CD4-positive, alpha-beta T cell treated with Interleukin-1 beta for 1 hour (primary cell): ENCODE data around the gene KRTAP10-8.
A peak's percentile ranks its signal among the peaks of the same experiment; 100 is the strongest.
"Not testable (repeated sequence)": the region's sequence is repeated elsewhere in the genome, so short reads cannot be mapped to it uniquely, and the experiment has no call there.

Experiments
- DNase-seq, 2 donors: peaks; one replicate each; pipeline ENCODE4 v3.0.0-alpha.2; 2020 to 2022

KRTAP10-8 gene

DNA sequence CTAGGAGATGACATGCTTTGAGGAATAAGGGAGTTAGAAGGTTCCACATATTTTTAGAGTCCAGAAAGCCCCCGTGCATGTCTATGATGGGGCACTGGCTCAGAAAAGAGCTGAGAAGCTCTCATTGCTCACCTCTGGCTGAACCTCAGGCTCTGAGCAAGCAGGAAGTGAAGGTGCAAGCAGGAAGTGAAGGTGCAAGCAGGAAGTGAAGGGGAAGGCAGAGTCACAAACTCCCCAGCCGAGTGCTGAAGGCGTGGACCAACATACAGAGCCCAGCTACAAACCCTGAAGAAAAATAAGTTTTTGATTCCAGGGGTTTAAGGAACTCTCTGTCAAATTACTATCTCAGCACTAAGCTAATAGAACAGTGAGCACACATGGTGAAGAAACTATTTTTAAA, 7.0 kb downstream of the KRTAP10-8 start:
- DNase-seq = peak; percentile 72 to 73

DNA sequence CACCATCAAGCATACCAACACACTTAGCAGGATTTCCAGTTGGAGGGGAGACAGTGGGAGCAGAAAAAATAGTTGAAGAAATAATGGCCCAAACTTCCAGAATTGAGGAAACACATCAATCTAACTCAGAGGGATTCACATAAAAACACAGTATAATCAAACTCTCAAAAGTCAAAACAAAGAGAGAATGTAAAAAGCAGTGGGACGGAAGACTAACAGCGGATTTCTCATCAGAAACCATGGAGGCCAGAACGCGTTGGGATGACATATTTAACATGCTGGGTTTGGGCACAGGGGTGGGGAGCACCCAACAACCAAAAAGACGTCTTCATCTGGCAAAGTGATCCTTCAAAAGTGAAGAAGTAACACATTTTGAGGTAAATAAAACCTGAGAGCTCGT, 8.0 kb downstream of the KRTAP10-8 start:
- no peak for DNase-seq

DNA sequence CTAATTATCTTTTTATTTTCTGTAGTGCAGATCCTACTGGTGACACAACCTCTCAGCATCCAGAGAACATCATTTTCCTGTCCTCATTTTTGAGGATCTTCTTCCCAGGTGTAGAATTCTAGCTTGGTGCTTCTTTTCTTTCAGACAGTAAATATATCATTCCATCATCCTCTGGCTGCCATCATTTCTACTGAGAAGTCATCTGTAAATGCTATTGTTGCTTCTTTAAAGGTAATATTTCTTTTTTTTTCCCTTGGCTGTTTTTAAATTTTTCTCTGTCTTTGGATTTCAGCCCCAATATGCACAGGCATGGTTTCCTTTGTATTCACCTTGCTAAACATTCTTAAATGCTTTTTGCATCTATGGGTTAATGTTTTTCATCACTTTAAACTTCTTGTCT, 11.7 kb downstream of the KRTAP10-8 start:
- DNase-seq = no peak

DNA sequence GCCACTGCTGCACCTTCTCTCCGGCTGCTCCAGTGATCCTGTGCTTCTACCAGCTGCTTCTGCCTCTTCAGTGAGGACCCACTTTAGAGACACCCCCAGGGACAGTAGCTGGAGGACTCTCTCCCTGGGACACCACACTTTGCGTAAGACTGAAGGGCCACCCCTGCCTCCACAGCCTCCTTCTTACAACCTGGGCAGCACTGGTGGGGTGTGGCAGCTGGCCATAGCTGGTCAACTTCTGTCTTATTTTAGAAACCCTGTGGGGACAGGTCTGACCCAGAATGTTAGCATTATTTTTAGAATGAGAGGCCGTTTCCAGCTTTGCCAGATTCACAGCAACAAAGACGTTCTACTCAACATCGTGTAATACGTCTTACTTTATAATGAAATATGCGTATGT, 13.9 kb downstream of the KRTAP10-8 start:
- no peak for DNase-seq

DNA sequence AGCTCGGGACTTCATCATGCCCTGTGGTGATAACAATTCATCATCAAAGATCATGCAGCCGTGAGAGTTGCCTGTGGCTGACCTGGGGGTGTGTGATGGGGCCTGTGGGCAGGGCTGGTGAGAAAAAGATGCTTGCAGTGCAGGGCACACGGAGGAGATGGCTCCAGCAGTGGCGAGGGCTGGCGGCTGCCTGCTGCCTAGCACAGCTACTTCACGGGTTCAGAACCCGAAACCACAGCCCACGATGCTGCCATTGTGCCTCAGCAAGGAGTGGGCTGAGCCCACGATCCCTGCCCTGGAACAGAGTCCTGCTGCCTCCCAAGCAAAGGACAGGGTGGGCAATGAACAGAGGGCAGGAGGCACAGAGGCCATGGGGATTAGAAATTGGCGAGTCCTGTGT, 14.4 kb downstream of the KRTAP10-8 start:
- DNase-seq = peak; percentile 38 to 52

DNA sequence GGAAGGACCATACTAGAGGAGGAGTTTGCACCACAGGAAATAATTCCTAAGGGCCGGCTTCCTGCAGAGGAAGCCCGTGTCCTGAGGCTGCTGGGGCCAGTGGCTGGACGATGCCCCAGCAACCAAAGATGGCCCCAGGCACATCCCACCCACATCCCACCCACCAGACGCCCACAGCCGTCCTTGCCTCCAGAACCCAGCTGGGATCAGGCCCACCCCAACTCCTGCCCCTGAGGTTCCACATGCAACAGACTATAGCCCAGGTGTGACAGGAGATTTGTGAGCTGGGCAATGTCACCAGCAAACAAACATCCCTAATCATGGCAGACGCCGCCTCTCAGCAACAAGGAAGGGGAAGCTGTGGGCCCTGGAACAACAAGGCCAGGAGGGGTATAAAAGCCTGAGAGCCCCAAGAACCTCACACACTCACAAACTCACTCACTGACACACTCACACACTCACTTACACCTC, 14.8 kb downstream of the KRTAP10-8 start, which contains the start of gene KRTAP10-9:
TSS of gene KRTAP10-9 (plus strand) at position 421 of the 471 bp plus-strand sequence. CDS start 79 bp downstream, outside the sequence.
- DNase-seq = no peak

DNA sequence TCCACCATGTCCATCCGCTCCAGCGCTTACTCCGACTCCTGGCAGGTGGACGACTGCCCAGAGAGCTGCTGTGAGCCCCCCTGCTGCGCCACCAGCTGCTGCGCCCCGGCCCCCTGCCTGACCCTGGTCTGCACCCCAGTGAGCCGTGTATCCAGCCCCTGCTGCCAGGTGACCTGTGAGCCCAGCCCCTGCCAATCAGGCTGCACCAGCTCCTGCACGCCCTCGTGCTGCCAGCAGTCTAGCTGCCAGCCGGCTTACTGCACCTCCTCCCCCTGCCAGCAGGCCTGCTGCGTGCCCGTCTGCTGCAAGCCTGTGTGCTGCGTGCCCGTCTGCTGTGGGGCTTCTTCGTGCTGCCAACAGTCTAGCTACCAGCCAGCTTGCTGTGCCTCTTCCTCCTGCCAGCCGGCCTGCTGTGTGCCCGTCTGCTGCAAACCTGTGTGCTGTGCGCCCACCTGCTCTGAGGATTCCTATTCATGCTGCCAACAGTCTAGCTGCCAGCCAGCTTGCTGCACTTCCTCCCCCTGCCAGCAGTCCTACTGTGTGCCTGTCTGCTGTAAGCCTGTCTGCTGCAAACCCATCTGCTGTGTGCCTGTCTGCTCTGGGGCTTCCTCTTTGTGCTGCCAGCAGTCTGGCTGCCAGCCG, 15.4 kb downstream of the KRTAP10-8 start:
- not testable (repeated sequence) for DNase-seq

DNA sequence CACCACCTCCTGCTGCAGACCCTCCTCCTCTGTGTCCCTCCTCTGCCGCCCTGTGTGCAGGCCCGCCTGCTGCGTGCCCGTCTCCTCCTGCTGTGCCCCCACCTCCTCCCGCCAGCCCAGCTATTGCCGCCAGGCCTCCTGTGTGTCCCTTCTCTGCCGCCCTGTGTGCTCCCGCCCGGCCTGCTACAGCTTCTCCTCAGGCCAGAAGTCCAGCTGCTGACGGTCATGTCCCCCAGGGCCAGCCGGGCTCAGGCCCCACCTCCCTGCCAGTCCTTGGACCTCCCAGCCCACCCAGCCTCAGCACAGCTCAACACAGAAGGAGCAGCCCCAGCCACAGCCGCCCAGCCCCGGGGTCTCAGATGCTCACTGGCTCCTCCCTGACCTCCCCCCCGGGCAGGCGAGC, 16.0 kb downstream of the KRTAP10-8 start:
- not testable (repeated sequence) for DNase-seq

DNA sequence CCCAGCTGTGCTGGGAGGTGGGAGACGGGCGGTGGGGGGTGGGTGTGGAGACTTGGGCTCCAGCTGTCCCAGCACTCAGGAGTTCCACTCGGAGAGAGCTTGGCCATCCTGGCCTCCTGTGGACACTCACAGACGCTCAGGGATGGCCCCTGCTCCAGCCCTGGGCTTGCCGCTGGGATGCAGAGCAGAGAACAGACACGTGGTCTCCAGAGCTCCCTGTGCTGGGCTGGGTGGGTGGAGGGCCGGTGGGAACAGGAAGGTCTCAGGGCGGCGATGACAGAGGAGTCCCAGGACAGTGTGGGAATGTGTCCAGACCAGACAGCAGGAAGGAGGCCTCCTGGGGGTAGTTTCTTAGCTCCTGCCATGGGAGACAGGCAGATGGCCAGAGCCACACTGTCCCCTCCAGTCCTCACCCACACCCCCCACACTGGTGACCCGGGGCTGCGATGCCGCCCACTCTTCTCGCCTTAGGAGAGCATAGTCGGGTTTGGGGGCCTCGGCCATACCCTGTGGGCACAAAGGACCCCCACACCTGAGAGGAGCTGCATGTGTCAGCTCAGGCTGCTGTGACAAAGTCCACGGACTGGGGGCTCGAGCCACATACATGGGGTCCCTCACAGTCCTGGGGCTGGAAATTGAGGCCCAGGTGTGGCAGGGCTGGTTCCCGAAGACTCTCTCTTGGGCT, 17.0 kb downstream of the KRTAP10-8 start:
- DNase-seq = no peak

DNA sequence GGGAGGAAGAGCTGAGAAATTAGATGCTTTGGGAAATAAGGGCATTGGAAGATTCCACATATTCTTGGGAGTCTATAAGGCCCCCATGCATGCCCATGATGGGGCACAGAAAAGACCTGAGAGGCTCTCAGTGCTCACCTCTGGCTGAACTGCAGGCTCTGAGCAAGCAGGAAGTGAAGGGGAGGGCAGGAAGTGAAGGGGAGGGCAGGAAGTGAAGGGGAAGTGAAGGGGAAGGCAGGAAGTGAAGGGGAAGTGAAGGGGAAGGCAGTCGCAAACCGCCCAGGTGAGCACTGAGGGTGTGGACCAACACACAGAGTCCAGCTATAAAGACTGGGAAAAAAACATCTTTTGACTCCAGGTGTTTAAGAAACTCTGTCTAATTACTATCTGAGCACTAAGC, 18.6 kb downstream of the KRTAP10-8 start:
- DNase-seq = peak in 1 of 2 donors; percentile 13

DNA sequence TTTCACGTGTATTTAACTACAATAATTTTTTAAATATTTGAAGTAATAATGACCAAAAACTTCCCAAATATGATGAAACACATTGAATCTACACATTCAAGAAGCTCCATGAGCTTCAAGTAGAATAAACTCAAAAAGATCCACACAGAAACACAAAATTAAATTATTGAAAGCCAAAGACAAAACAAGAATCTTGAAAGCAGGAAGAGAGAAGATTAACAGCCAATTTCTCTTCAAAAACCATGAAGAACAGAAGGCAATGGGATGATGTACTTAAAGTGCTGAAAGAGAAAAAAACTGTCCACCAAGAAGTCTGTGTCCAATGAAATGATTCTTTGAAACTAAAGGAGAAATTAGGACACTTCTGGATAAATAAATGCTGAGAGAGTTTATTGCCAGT, 20.2 kb downstream of the KRTAP10-8 start:
- no peak for DNase-seq

DNA sequence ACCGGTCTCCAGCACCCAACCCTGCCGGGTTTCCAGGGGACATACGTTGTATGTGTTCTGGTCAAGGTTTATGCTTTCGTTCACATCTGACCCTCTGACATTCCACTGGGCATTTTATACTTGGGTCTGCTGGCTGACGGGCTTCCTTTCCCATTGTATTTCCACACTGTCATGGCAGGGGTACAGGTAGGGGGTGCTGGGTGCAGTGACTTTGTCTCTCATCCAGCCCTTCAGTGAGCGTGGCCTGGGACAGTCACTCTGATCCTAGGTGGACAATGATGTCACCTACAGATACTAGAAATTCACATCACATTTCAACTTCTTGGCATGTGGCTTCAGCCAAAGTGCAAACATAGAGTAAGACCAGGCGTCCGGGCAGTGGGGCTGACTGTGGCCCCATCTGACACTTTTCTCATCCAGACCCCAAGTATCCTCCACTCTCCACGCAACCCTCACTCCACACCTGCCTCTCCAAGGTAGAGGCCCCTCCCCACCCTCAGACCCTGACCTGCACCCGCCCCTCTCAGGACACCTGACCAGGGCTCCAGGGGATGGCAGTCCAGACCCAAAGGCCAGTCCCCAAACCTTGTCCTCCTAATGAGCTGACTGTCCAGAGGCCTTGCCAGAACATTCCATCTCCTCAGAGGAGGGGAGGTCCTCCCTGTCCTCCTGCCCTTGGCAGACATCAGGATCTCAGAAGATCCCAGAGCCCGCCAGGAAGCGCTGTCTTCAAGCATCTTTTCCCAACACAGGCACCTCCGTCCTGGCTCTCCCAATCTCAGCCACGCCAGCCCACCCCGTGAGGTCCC, 24.5 kb downstream of the KRTAP10-8 start:
- no peak for DNase-seq

DNA sequence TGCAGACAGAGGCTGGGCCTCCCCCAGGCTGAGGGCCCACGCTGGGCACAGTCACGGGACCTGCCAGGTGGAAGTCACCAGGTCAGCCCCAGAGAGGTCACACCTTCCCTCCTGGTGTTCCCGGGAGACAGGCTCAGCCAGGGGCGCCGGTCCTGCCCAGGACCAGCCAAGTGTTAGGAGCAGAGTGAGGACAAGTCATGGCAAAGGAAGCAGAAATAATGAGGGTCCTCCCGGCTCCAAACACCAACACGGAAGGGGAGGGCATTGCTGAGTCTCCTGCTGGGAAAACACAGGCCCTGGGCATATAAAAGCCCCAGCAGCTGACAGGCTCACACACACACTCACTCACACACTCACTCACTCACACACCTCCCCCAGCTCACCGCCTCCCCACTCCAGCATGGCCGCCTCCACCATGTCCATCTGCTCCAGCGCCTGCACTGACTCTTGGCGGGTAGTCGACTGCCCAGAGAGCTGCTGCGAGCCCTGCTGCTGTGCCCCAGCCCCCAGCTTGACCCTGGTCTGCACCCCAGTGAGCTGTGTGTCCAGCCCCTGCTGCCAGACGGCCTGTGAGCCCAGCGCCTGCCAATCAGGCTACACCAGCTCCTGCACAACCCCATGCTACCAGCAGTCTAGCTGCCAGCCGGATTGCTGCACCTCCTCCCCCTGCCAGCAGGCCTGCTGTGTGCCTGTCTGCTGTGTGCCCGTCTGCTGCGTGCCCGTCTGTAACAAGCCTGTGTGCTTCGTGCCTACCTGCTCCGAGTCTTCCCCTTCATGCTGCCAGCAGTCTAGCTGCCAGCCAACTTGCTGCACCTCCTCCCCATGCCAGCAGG, 25.4 kb downstream of the KRTAP10-8 start, which contains the start of gene KRTAP10-10:
TSS of gene KRTAP10-10 (plus strand) at position 339 of the 833 bp plus-strand sequence. CDS start at position 401, 62 bp downstream.
- no peak for DNase-seq

DNA sequence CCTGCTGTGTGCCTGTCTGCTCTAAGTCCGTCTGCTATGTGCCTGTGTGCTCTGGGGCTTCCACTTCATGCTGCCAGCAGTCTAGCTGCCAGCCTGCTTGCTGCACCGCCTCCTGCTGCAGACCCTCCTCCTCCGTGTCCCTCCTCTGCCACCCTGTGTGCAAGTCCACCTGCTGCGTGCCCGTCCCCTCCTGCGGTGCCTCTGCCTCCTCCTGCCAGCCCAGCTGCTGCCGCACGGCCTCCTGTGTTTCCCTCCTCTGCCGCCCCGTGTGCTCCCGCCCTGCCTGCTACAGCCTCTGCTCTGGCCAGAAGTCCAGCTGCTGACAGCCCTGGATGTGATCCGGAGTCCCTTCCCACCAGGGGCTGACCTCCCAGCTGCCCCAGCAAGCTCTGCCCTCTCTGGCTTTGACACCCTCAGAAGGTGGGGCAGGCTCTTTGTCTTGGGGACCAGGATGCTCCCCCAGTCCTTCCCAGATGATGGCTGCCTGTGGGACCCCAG, 26.0 kb downstream of the KRTAP10-8 start:
- DNase-seq = not testable (repeated sequence)

DNA sequence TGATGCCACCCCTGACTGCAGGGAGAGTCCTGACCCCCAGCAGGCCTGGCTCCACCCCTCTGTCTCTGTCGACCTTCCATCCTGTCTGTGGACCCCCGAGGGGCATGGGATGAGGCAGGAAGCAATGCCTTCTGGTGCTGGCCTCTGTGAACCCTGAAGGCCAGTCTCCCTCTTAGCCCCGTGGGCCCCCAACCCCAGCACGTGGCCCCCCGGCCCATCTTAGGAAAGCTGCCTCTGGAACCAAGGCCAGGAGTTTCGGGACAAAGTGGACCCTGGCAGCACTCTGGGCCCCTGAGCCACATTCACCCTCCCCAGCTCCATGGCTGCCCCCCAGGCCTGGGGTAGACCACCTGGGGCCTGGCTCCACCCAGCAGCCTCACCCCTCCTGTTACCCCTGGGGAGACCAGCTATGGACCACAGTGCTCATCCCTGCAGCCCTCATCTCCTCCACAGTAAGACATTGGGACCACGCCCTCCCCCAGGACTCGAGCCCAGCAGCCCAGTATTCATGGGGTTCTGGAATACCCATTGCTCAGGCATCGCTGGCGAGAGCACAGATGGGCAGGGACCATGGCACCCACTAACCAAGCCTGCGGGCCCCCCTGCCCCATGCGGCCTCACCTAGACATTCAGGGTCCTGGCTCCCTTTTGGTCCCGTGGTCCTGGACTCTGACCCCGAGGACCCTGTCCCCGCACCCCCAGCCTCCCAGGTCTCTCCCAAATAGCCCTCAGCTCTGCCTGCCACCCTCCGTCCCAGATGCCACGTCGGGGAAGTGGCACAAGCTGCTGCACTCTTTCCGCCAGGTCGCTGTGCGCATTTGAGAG, 26.8 kb downstream of the KRTAP10-8 start:
- not testable (repeated sequence) for DNase-seq

DNA sequence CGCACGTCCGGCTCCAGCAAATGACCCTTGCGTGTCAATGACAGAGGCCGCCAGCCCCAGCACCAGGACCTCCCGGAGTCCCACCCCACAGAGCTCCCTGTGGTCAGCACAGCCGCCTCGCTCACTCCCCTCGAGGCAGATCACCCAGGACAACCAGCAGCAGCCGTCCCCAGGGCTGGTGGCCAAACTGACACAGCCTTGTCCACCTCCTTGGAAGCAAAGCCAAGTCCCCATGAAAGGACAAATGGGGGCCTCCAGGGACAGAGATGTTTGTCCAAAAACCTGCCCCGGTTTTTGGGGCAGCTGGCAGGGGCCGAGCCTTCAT, 27.4 kb downstream of the KRTAP10-8 start:
- no peak for DNase-seq

DNA sequence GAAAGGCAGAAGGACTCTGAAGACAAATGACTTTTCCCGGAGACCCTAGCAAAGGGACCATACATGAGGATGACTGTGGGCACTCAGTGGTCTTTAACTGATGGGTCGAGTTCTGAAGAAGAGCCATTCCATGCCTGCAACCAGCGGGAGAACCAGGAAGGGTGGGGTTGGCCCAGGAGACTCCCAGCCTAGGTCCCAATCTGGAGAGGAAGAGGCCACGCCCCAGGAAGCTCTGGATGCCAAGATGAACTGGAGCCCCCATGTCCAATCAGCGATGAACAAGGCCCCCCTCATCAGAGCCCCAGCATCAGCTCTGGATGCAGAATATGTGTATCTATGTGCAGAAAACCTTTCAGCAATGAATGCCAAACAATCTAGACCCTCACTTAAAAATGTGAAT, 28.9 kb downstream of the KRTAP10-8 start:
- DNase-seq = no peak

DNA sequence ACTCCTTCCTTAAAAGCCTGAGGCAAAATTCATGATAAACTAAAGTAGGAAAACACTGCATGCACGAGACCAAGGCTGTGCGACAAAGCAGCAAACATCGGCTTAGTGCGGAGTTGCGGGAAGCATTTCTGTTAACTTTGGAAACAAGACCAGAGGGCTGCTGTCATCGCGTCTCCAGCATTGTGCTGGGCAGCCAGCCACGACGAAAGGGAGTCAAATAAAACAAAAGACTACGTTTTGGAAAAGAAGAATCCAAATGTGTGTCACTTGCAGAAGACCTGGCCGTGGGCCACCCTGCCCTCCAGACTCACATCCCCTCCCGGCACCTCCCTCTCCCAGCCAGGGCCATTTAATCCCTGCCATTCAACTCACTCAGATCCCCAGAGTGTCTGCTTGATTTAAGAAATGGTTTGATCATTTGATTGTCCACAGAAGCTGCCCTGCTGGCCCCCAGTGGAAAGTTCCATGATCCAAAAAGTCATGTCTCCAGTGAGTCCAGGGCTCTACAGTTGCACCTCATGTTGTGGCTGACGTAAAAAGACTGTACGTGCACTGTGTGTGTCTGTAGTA, 31.9 kb downstream of the KRTAP10-8 start:
- DNase-seq = no peak

DNA sequence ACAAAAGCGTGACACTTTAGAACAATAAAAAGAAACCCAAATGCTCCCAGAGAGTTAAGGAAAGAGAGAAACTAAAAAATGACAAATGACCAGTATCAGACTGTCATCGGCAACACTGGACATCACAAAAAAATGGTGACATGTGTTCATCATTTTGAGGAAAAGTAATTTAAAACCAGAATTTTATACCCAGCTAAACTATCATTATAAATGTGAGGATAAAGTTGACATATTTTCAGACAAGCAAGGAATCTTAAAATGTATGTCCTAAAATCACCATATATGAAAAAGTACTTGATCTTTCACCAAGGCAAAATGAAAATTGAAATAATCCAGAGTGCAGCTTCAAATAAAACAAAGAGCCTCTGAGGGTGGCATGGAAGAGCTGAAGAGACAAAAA, 33.0 kb downstream of the KRTAP10-8 start:
- DNase-seq = no peak

DNA sequence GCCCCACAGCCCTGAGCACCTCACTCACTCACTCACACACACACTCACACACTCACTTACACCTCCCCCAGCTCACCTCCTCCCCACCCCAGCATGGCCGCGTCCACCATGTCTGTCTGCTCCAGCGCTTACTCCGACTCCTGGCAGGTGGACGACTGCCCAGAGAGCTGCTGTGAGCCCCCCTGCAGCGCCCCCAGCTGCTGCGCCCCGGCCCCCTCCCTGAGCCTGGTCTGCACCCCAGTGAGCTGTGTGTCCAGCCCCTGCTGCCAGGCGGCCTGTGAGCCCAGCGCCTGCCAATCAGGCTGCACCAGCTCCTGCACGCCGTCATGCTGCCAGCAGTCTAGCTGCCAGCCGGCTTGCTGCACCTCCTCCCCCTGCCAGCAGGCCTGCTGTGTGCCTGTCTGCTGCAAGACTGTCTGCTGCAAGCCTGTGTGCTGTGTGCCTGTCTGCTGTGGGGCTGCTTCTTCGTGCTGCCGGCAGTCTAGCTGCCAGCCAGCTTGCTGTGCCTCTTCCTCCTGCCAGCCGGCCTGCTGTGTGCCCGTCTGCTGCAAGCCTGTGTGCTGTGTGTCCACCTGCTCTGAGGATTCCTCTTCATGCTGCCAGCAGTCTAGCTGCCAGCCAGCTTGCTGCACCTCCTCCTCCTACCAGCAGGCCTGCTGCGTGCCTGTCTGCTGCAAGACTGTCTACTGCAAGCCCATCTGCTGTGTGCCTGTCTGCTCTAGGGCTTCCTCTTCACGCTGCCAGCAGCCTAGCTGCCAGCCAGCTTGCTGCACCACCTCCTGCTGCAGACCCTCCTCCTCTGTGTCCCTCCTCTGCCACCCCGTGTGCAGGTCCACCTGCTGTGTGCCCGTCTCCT, 34.7 kb downstream of the KRTAP10-8 start, which contains the start of gene KRTAP10-11:
TSS of gene KRTAP10-11 (plus strand) at position 49 of the 856 bp plus-strand sequence. CDS start at position 94, 45 bp downstream.
- not testable (repeated sequence) for DNase-seq
